Measurements from ENCODE around the gene TBPL1.
"Not testable (repeated sequence)": the region's sequence is repeated elsewhere in the genome, so short reads cannot be mapped to it uniquely, and the experiment has no call there.

DNA sequence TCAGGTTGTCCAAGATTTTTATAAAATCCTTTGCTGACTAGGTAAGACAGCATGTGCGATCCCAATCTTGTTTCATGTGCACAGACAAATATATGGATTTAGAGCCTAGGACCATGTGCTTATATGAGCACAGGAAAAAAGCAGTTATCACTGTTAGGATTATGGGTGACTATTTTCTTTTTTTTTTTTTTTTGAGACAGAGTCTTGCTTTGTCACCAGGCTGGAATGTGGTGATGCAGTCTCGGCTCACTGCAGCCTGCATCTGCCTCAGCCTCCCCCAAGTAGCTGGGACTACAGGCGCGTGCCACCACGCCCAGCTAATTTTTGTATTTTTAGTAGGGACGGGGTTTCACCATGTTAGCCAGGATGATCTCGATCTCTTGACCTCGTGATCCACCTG lies 14.8 kb downstream of the TBPL1 start:
- TF ChIP-seq EZH2 (IDR thresholded peaks at IDR 0.05; ENCODE audit: insufficient read depth, poor library complexity, severe bottlenecking); EZH2phosphoT487 (IDR thresholded peaks at IDR 0.05; ENCODE audit: insufficient read depth, low read depth): not testable (repeated sequence)
